Neural cell (in vitro differentiated cells): Measurements from ENCODE around the gene MIA2. TPM values are rescaled to one million over a fixed set of nuclear protein-coding genes. Genes with fewer than 3 reads are reported as not detected.
"Not testable (repeated sequence)": the region's sequence is repeated elsewhere in the genome, so short reads cannot be mapped to it uniquely, and the experiment has no call there.

Source experiments
- H2AFZ ChIP-seq: fragments of 200-600, 300-800 bp; sonication (generic), shearing (Covaris generic); 2 replicates; pipeline ENCODE4 v1.6.0; 2014; ENCODE audit warnings: low read depth, mild to moderate bottlenecking, antibody characterized with exemption, low read length, moderate library complexity
- H3F3A ChIP-seq: fragments of 200-600 bp; shearing (Covaris generic); 2 replicates; pipeline ENCODE4 v1.6.1; 2016; ENCODE audit warnings: mild to moderate bottlenecking, moderate library complexity, mixed read lengths, antibody characterized with exemption, low read length; ENCODE audit not compliant: insufficient read depth, poor library complexity, severe bottlenecking
- H3K27ac ChIP-seq: fragments of 200-600, 300-800 bp; sonication (generic), shearing (Covaris generic); 2 replicates; pipeline ENCODE4 v1.5.1; 2014; ENCODE audit warnings: mild to moderate bottlenecking, low read length, moderate library complexity
- H3K27me3 ChIP-seq: fragments of 300-800, 200-600 bp; sonication (generic), shearing (Covaris generic); 2 replicates; pipeline ENCODE4 v1.6.0; 2014; ENCODE audit warnings: mild to moderate bottlenecking, low read depth, low read length, moderate library complexity; ENCODE audit not compliant: insufficient read depth
- H3K36me3 ChIP-seq: fragments of 300-800, 200-600 bp; sonication (generic), shearing (Covaris generic); 2 replicates; pipeline ENCODE4 v1.5.1; 2014; ENCODE audit warnings: mild to moderate bottlenecking, antibody characterized with exemption, low read length, moderate library complexity; ENCODE audit not compliant: insufficient read depth
- H3K4me2 ChIP-seq: fragments of 300-800, 200-600 bp; sonication (generic), shearing (Covaris generic); 2 replicates; pipeline ENCODE4 v1.6.0; 2014; ENCODE audit warnings: mild to moderate bottlenecking, low read length
- H3K4me3 ChIP-seq: fragments of 300-800, 200-600 bp; sonication (generic), shearing (Covaris generic); 2 replicates; pipeline ENCODE4 v1.5.1; 2014; ENCODE audit warnings: mild to moderate bottlenecking, low read length, moderate library complexity
- H3K79me2 ChIP-seq: fragments of 200-600 bp; shearing (Covaris generic); replicated peaks from 2 replicates; pipeline ENCODE4 v1.6.0; 2014; ENCODE audit warnings: mild to moderate bottlenecking, low read length, moderate library complexity; ENCODE audit not compliant: insufficient read depth
- H3K9ac ChIP-seq: fragments of 300-800, 200-600 bp; sonication (generic), shearing (Covaris generic); 2 replicates; pipeline ENCODE4 v1.6.1; 2016; ENCODE audit warnings: mild to moderate bottlenecking, low read length, mixed read lengths
- H3K9me2 ChIP-seq: fragments of 200-600 bp; shearing (Covaris generic); 2 replicates; pipeline ENCODE4 v1.6.1; 2016; ENCODE audit warnings: mild to moderate bottlenecking, low read length, mixed read lengths; ENCODE audit not compliant: insufficient read depth
- H3K9me3 ChIP-seq: fragments of 200-600, 300-800 bp; sonication (generic), shearing (Covaris generic); 2 replicates; pipeline ENCODE4 v1.6.1; 2016; ENCODE audit warnings: mild to moderate bottlenecking, mixed run types, low read length, moderate library complexity, mixed read lengths
- H4K20me1 ChIP-seq: fragments of 200-600 bp; shearing (Covaris generic); 2 replicates; pipeline ENCODE4 v1.6.1; 2016; ENCODE audit warnings: mild to moderate bottlenecking, mixed run types; ENCODE audit not compliant: insufficient read depth
- CTCF ChIP-seq: fragments of 450-650 bp; IDR thresholded peaks from 2 replicates; pipeline ENCODE4 v1.5.1; 2014; ENCODE audit warnings: antibody characterized with exemption, mild to moderate bottlenecking, moderate library complexity; ENCODE audit not compliant: poor library complexity, severe bottlenecking
- EP300 ChIP-seq: fragments of 450-650 bp; conservative IDR thresholded peaks from 2 replicates; pipeline ENCODE4 v1.6.1; 2014; ENCODE audit warnings: antibody characterized with exemption, mild to moderate bottlenecking, moderate library complexity; ENCODE audit not compliant: poor library complexity, severe bottlenecking
- EZH2 ChIP-seq: fragments of 200-600, 300-800 bp; shearing (Covaris generic), sonication (generic); IDR thresholded peaks from 2 replicates; pipeline ENCODE4 v1.6.1; 2014; ENCODE audit warnings: antibody characterized with exemption, low read length, borderline replicate concordance, mild to moderate bottlenecking; ENCODE audit not compliant: insufficient read depth, poor library complexity, severe bottlenecking
- MXI1 ChIP-seq: fragments of 450-650 bp; conservative IDR thresholded peaks from 2 replicates; pipeline ENCODE4 v1.6.1; 2014; ENCODE audit warnings: antibody characterized with exemption, mild to moderate bottlenecking; ENCODE audit not compliant: poor library complexity, severe bottlenecking
- POLR2AphosphoS5 ChIP-seq: IDR thresholded peaks from 2 replicates; pipeline ENCODE4 v1.6.1; 2012
- RAD21 ChIP-seq: fragments of 450-650 bp; conservative IDR thresholded peaks from 2 replicates; pipeline ENCODE4 v1.6.1; 2014; ENCODE audit warnings: antibody characterized with exemption, mild to moderate bottlenecking, moderate library complexity
- REST ChIP-seq: IDR thresholded peaks from 2 replicates; pipeline ENCODE4 v1.6.1; 2012; ENCODE audit warnings: borderline replicate concordance
- SMC3 ChIP-seq: fragments of 450-650 bp; conservative IDR thresholded peaks from 2 replicates; pipeline ENCODE4 v1.6.1; 2014; ENCODE audit warnings: antibody characterized with exemption, mild to moderate bottlenecking, moderate library complexity; ENCODE audit not compliant: poor library complexity
- TAF1 ChIP-seq: IDR thresholded peaks from 2 replicates; pipeline ENCODE4 v1.6.1; 2012; ENCODE audit warnings: low read depth
- polyA plus RNA-seq: library from polyadenylated mRNA; depleted of rRNA; stranded (reverse); fragments of >200 nt; gene quantifications from 2 replicates; pipeline ENCODE4 v1.2.3, GENCODE V29; 2014

The MIA2 gene
- polyA plus RNA-seq, 1 donor from 2014 or later, result 17.7 TPM

- TF ChIP-seq EP300, result no peak
- TF ChIP-seq POLR2AphosphoS5, result no peak
- H3K9me2 ChIP-seq, result no peaks in the 10 kb centered on the region
- H3K27ac ChIP-seq, result no peak overlapping the region
- no peaks in the 10 kb centered on the region for H3K27me3 ChIP-seq
- no peaks in the 10 kb centered on the region for H3F3A ChIP-seq
- no peaks in the 10 kb centered on the region for H4K20me1 ChIP-seq
- H3K79me2 ChIP-seq, result no peaks in the 10 kb centered on the region
- no peak overlapping the region for H2AFZ ChIP-seq
- H3K4me2 ChIP-seq, result no peak overlapping the region
- H3K4me3 ChIP-seq, result no peak overlapping the region
- no peaks in the 10 kb centered on the region for H3K36me3 ChIP-seq
- H3K9me3 ChIP-seq, result no peaks in the 10 kb centered on the region
- no peak overlapping the region for H3K9ac ChIP-seq
Measured at GRCh38 chr14:39203659-39204606, 29.8 kb upstream of the MIA2 start.

GRCh38 chr14:39207430-39207829 is 26.3 kb upstream of the MIA2 start:
- H3K9ac ChIP-seq, H3F3A ChIP-seq, H3K79me2 ChIP-seq, H3K27me3 ChIP-seq, H4K20me1 ChIP-seq, H3K9me3 ChIP-seq, H3K4me3 ChIP-seq, H3K4me2 ChIP-seq, H3K9me2 ChIP-seq, H2AFZ ChIP-seq, H3K36me3 ChIP-seq, H3K27ac ChIP-seq: not testable (repeated sequence)

- Histone ChIP-seq H3K27me3 (no peaks in the 10 kb centered on the region), H3K79me2 (no peaks in the 10 kb centered on the region), H3K9me2 (no peaks in the 10 kb centered on the region), H3K9ac (no peak overlapping the region), H3F3A (no peaks in the 10 kb centered on the region), H3K4me2 (no peak overlapping the region), H3K36me3 (no peaks in the 10 kb centered on the region), H2AFZ (no peak overlapping the region), H3K4me3 (no peak overlapping the region), H3K27ac (no peak overlapping the region), H4K20me1 (no peaks in the 10 kb centered on the region), H3K9me3 (no peaks in the 10 kb centered on the region)
- TF ChIP-seq MXI1 (no peak), SMC3 (no peak), RAD21 (no peak), POLR2AphosphoS5 (no peak), EP300 (no peak), CTCF (no peak), EZH2 (no peak), TAF1 (no peak), REST (no peak)
Measured at GRCh38 chr14:39211109-39211741, 22.5 kb upstream of the MIA2 start.
